ENCODE data around the gene INSR. TPM values are rescaled to one million over a fixed set of nuclear protein-coding genes. Genes with fewer than 3 reads are reported as not detected.

INSR gene
- total RNA-seq, 1 donor from 2014 or later: 75.5 TPM

DNA sequence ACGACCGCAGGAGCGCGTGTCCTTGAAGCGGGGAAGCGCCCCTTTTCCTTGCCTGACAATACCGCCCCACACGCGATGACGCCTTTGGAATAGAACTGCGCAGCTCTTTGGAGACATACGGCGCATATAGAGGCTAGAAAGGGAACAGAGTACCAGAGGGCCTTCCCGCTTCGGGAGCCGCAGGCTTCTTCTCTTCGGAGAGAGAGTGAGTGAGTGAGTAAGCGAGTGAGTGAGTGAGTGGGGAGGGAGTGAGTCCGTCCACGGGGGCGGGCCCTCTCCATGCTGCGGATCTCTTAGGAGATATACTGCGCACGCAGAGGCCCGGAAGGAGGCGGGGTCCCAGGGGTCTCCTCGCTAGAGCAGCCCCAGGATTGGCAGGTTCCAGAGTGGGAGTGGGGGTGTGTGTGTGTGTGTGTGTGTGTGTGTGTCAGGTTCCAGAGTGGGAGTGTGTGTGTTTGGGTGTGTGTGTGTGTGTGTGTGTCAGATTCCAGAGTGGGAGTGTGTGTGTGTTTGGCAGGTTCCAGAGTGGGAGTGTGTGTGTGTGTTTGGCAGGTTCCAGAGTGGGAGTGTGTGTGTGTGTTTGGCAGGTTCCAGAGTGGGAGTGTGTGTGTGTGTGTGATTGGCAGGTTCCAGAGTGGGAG, 97.0 kb downstream of the INSR start:
- DNase-seq (ENCODE audit: low spot score): peak; percentile 97

DNA sequence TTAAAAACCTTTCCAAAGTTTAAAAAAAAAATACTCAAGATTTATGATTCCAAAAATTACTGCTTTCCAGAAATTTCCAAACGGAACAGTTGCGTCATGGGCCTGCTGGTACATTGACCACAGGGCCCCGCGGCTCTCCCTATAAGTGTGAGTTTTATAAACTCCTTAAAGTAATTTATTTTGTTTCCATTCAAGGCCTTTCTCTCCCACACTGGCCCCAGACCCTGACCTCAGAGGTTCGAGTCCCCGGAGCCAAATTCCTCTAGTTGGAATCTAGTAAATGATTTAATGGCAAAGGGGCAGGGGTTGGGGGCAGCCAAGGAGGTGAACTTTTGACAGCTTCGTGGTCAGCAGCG, 97.5 kb downstream of the INSR start:
- DNase-seq (ENCODE audit: low spot score): no peak

DNA sequence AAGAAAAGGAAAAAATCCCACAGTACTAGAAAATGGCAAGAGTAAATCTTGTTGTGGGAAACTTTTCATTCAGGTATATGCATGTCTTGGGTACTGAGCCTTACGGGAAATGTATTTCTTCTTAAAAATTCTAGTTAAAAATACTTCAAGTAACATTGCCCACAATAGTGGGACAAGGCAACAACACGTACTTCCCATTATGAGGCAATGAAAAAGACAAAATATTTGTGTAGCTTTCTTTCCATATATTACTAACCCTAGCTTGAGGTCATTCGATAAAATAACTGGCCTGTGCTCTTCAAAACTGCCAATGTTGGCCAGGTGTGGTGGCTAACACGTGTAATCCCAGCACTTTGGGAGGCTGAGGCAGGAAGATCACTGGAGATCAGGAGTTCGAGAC, 99.2 kb downstream of the INSR start:
- DNase-seq (ENCODE audit: low spot score): no peak

GRCh38 chr19:7194566-7194965, 99.6 kb downstream of the INSR start:
- DNase-seq (ENCODE audit: low spot score): no peak

GRCh38 chr19:7191946-7192691, 102.1 kb downstream of the INSR start:
- no peak for DNase-seq (ENCODE audit: low spot score)

DNA sequence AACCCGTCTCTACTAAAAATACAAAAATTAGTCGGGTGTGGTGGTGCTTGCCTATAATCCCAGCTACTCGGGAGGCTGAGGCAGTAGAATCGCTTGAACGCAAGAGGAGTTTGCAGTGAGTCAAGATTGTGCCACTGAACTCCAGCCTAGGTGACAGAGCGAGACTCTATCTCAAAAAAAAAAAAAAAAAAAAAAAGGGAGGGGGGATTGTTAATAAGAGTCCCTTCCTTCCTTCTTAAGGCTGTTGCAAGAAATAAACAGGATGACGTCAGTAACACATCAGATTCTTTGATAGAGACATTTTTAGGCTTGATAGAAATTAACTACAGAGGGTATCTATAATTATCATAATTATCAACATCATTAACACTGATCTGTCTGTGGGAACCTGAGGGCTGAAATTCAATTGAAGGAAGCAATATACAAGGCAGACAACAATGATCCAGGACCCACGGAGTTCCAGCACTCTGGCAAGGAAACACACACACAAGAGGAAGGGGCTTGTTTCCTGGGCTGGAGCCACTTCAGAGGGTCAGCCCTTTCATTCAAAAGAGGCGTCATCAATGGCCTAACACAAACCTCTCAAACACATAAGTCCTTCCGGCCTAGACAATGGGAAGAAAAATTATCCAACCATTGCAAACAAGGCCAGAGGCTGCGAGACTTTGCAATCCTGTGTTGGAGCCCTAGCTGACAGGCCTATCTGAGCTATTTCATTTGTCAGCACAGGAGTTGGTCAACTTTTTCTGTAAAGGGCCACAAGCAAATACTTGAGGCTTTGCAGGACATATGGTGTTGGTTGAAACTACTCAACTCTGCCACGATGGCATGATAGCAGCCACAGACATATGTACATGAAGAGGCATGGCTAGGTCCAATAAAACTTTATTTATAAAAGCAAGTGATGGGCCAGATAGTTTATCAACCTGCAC, 105.2 kb downstream of the INSR start:
- DNase-seq (ENCODE audit: low spot score): no peak

DNA sequence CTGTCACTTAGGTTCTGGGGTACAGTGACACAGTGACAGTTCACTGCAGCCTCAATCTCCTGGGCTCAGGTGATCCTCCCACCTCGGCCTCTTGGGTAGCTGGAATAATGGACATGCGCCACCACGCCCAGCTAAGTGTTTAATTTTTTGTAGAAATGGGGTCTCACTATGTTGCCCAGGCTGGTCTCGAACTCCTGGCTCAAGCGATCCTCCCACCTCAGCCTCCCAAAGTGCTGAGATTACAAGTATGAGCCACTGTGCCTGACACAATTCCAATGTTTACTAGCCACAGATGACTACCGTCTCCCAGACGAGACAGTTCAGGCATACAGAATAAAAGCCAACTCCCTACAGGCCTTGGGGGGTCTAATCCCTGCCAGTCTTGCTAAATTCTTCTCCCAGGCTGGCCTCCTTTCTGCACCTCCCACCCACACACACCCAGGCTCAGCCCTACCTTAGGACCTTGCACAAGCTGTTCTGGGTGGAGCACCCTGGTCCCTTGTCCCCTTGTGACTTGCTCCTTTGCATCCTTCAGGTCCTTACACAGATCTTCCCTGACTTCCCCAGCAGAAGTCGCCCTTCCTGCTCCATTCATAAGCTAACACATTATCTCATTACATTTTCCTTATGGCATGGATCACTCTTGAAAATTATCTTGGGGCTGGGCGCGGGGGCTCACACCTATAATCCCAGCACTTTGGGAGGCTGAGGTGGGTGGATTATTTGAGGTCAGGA, 106.4 kb downstream of the INSR start:
- no peak for DNase-seq (ENCODE audit: low spot score)

GRCh38 chr19:7182489-7182888, 111.7 kb downstream of the INSR start:
- no peak for DNase-seq (ENCODE audit: low spot score)

DNA sequence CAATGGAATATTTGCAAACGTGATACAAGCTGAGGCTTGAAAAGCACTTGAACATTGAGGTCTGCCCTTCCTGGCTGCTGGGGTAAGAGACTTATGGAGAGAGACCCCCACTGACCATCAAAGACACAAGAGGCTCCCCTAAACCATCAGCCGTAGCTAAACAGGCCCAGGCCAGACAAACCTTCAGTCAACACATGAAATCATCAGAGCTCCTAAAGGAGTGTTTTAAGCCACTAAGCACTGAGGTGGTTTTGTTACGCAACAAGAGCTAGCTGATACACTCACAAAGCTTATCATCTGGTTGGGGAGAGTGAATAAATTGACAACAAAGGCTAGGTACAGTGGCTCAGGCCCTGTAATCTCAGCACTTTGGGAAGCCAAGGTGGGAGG, 114.3 kb downstream of the INSR start:
- DNase-seq (ENCODE audit: low spot score): no peak

DNA sequence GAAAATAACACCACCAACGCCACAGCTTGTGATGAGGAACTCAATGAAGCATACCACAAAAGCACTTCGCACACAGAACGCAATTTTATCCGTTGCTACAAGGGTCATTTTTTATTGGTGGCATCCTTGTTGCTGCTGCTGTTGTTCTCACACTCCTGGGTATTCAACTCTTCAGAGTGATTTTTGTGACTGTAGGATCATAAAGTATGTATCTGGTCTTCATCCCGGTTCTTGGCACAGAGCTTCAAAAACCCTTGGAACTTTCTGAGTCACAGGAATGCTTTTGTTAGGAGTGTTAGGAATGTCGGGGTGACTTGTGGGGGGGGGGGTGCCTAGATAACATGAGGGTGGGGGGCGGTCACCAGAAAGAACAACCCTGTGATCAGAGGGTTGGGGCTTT, 116.3 kb downstream of the INSR start:
- DNase-seq (ENCODE audit: low spot score): no peak

- no peak for DNase-seq (ENCODE audit: low spot score)
Measured at GRCh38 chr19:7176792-7177191, 117.4 kb downstream of the INSR start.

DNA sequence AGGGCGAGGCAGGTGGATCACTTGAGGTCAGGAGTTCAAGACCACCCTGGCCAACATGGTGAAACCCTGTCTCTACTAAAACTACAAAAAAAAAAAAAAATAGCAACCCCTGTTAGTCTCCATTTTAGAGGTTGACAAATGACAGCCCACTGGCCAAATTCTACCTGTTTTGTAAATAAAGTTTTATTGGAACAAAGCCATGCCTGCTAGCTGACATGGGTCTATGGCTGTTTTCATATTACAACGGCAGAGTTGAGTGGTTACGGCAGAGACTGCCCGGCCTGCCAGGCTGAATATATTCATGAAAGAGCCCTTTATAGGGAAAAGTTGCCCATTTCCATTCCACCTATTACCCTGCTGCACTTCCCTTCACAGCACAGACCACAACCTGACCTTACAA, 121.4 kb downstream of the INSR start:
- DNase-seq (ENCODE audit: low spot score): no peak

DNA sequence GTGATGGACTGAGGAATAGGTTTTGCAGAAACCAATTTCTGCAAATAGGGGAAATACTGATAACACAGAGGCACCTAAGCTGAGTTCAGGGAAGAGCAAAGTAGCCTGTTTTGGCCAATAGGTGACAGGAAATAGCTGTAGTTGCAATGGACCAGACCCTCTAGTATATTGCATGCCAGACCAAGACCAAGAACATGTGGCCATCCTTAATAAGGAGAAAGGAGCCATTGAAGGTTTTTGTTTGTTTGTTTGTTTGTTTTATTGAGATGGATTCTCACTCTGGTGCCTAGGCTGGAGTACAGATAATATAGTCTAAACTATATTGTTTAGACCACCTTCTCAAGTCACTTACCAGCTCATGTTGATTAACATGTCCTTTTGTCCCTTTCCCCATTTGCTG, 123.2 kb downstream of the INSR start:
- no peak for DNase-seq (ENCODE audit: low spot score)

DNA sequence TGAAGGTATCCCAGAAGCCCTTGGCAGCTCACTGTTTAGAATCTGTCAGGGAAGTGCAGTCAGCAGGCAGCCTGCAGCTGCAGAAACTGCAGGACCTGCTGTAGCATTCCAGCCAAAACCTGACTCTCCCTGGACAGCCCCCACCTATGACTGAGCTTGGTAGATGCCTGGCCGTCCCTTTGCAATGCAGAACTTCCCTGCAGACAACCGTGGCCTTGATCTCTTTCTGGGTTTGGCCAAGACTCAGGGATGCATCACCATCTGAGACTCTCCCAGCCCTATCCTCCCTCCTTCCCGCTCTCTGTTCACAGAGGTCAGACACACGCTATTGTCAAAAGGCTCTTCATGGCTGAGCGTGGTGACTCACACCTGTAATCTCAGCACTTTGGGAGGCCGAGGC, 125.3 kb downstream of the INSR start:
- no peak for DNase-seq (ENCODE audit: low spot score)

GRCh38 chr19:7161292-7161691, 132.9 kb downstream of the INSR start:
- no peak for DNase-seq (ENCODE audit: low spot score)

DNA sequence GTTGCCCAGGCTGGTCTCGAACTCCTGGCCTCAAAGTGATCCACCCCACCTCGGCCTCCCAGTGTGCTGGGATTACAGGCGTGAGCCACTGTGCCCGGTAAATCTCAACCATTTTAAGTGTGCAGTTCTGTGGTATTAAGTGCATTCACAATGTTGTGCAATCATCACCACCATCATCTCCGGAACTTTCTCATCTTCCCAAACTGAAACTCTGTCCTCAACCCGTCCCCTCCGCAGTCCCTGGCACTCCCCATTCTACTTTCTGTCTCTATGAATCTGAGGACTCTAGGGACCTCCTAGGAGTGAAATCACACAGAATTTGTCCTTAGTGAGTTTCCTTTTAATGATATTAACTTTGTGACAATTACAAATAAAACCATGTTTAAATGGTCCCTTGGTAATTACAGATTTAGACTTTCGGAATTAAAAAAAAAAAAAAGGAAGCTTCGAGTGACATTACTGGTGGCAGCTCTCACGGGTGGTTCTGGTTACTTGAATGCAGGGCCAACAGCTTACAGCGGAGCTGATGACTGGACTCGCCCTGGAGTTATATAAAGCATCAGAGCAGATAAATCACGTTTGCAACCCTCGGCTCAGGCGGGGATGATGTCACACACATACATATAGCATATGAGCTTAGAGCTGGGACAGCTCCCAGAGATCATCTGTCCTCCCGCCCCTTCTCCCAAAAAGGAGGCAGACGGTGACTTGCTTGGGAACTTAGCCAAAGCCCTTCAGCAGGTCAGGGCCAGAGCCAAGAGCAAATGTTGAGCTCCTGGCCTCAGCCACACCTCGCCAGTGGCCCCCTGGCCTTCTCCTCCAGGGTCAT, 134.9 kb downstream of the INSR start:
- DNase-seq (ENCODE audit: low spot score): no peak

DNA sequence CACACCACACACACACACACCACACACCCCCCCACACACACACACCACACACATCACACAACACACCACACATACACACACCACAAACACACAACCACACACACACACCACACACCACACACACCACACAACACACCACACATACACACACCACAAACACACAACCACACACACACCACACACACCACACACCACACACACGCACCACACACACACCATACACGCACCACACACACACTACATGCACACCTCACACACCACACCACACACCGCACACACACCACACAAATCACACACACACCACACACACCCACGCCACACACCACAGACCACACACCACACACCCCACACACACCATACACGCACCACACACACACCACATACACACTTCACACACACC, 141.2 kb downstream of the INSR start:
- DNase-seq (ENCODE audit: low spot score): no peak

DNA sequence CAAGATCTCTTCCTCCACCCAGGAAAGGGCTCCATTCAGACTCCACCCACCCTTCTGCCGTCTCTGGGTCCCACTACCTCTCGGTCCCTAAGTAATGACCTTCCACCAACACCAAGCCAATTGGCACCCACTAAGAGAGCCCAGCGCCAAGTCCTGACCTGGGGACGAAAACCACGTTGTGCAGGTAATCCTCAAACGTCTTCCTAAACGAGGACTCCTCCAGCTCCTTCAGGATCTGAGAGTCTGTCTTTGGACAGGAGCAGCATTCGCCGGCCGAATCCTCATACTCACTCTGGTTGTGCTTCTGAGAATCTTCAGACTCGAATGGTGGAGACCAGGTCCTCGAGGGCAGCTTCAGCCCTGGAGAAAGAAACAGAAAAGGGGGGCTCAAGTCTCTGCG, 141.6 kb downstream of the INSR start:
- no peak for DNase-seq (ENCODE audit: low spot score)

GRCh38 chr19:7149956-7150705, 144.1 kb downstream of the INSR start:
- no peak for DNase-seq (ENCODE audit: low spot score)
